B cell (primary cell): ENCODE results near the gene CRISPLD2. TPM values are rescaled to one million over a fixed set of nuclear protein-coding genes. Genes with fewer than 3 reads are reported as not detected.

ENCODE experiments used
- ATAC-seq: fragments of 200-7000 bp; cut with Tn5 transposase; one replicate; pipeline ENCODE4 v1.10.0; 2021; ENCODE audit warnings: low read depth, mild to moderate bottlenecking, moderate number of reproducible peaks, moderate library complexity
- CTCF ChIA-PET: fragments of 350-600 bp; sonication (Branson Sonifier 250); formaldehyde crosslinking; loops from one replicate; lab custom pipeline; 2021; ENCODE audit warnings: antibody characterized with exemption, inconsistent platforms; lab: Charles Lee
- POLR2A ChIA-PET: fragments of 350-600 bp; sonication (Branson Sonifier 250); formaldehyde crosslinking; loops from one replicate; lab custom pipeline; 2021; ENCODE audit warnings: antibody characterized with exemption; lab: Charles Lee
- DNase-seq: peaks from one replicate; pipeline ENCODE4 v3.0.0; 2013
- H2AFZ ChIP-seq: 2 replicates; pipeline ENCODE4 v1.6.1; 2012; ENCODE audit warnings: mild to moderate bottlenecking, low read depth, low read length; ENCODE audit not compliant: insufficient read depth, poor library complexity, severe bottlenecking
- H3K27ac ChIP-seq, 2 donors: 1 replicate in 1 of 2; 2 replicates in 1 of 2; pipeline ENCODE4 v1.5.1; 2012 to 2013; ENCODE audit warnings: low read length in 2 of 2, mild to moderate bottlenecking in 2 of 2, moderate library complexity in 1 of 2
- H3K27me3 ChIP-seq, 4 experiments: fragments of 200-600 bp in 1 of 4; sonication (generic) in 1 of 4; replicated peaks in 1 of 4; 1 replicate in 2 of 4; 2 replicates in 2 of 4; pipeline versions ENCODE4 v1.6.1 to v1.7.0; 2013 to 2016; ENCODE audit warnings: low read length in 3 of 4, mild to moderate bottlenecking in 2 of 4, mixed read lengths in 1 of 4, moderate library complexity in 1 of 4; ENCODE audit not compliant: insufficient read depth in 4 of 4, control insufficient read depth in 3 of 4; ENCODE audit errors: control extremely low read depth in 1 of 4
- H3K36me3 ChIP-seq, 2 experiments: replicated peaks in 1 of 2; 1 replicate in 1 of 2; 2 replicates in 1 of 2; pipeline versions ENCODE4 v1.6.1 to v1.7.1; 2013; ENCODE audit warnings: low read length in 1 of 2; ENCODE audit not compliant: insufficient read depth in 2 of 2, control insufficient read depth in 1 of 2; ENCODE audit errors: control extremely low read depth in 1 of 2, extremely low read depth in 1 of 2
- H3K4me1 ChIP-seq, 2 donors: fragments of 200-600 bp in 1 of 2; sonication (generic) in 1 of 2; 1 replicate in 1 of 2; 2 replicates in 1 of 2; pipeline versions ENCODE4 v1.5.1 to v1.6.1; 2013 to 2017; ENCODE audit warnings: low read length in 2 of 2; ENCODE audit not compliant: control insufficient read depth in 2 of 2, insufficient read depth in 2 of 2
- H3K4me2 ChIP-seq: replicated peaks from 2 replicates; pipeline ENCODE3; 2012; ENCODE audit warnings: mild to moderate bottlenecking, low read depth, low read length; ENCODE audit not compliant: poor library complexity, severe bottlenecking
- H3K4me3 ChIP-seq, 5 experiments: fragments of 200-600 bp in 1 of 5; sonication (generic) in 1 of 5; 1 replicate in 3 of 5; 2 replicates in 2 of 5; pipeline versions ENCODE4 v1.5.1 to v1.7.0; 2011 to 2016; ENCODE audit warnings: low read length in 4 of 5, mild to moderate bottlenecking in 4 of 5, low read depth in 2 of 5, control low read depth in 1 of 5, moderate library complexity in 1 of 5; ENCODE audit not compliant: insufficient read depth in 1 of 5; ENCODE audit errors: control extremely low read depth in 1 of 5, extremely low read depth in 1 of 5
- H3K79me2 ChIP-seq: fragments of 200-600 bp; sonication (generic); one replicate; pipeline ENCODE4 v1.6.0; 2016; ENCODE audit warnings: low read length; ENCODE audit not compliant: control insufficient read depth, insufficient read depth
- H3K9ac ChIP-seq: fragments of 200-600 bp; sonication (generic); 2 replicates; pipeline ENCODE4 v1.6.1; 2017; ENCODE audit warnings: mild to moderate bottlenecking, low read length, moderate library complexity
- H3K9me3 ChIP-seq, 3 donors: one replicate each; pipeline versions ENCODE4 v1.6.1 to v1.7.1; 2013; ENCODE audit warnings: low read length in 2 of 3; ENCODE audit not compliant: control insufficient read depth in 2 of 3, insufficient read depth in 1 of 3; ENCODE audit errors: control extremely low read depth in 1 of 3
- H4K20me1 ChIP-seq: 2 replicates; pipeline ENCODE4 v1.6.0; 2012; ENCODE audit warnings: mild to moderate bottlenecking, low read length; ENCODE audit not compliant: insufficient read depth, control insufficient read depth, poor library complexity, severe bottlenecking
- H3K27ac Mint-ChIP-seq: one replicate; pipeline ENCODE4 v1.8.0; 2021; ENCODE audit warnings: mixed read lengths
- H3K27me3 Mint-ChIP-seq: one replicate; pipeline ENCODE4 v1.8.0; 2021; ENCODE audit warnings: mixed read lengths
- H3K4me1 Mint-ChIP-seq: one replicate; pipeline ENCODE4 v1.8.0; 2021; ENCODE audit warnings: mixed read lengths
- H3K4me3 Mint-ChIP-seq: one replicate; pipeline ENCODE4 v1.8.0; 2021; ENCODE audit warnings: mixed read lengths
- H3K9me3 Mint-ChIP-seq: one replicate; pipeline ENCODE4 v1.8.0; 2022; ENCODE audit warnings: mixed read lengths; ENCODE audit not compliant: insufficient read depth
- EZH2 ChIP-seq: IDR thresholded peaks from 2 replicates; pipeline ENCODE4 v1.6.1; 2012; ENCODE audit warnings: borderline replicate concordance, low read depth, mild to moderate bottlenecking, moderate library complexity, low read length; ENCODE audit not compliant: insufficient read depth, poor library complexity, severe bottlenecking
- WGBS: methylation state at CpG from one replicate; pipeline ENCODE4 v1.1.5; 2013; ENCODE audit warnings: missing lambda C conversion rate; ENCODE audit not compliant: insufficient coverage; 5-methylcytosine and 5-hydroxymethylcytosine counted together
- intact Hi-C: fragments of 100-400 bp; cut with micrococcal nuclease; formaldehyde crosslinking; loops from one replicate; pipeline ENCODE4 v1.10.0; 2022
- polyA plus RNA-seq: library from polyadenylated mRNA; depleted of rRNA; stranded (reverse); fragments of >200 nt; gene quantifications from 2 replicates; pipeline ENCODE4 v1.2.3, GENCODE V29; 2012
- total RNA-seq, 2 donors: library from RNA; stranded (reverse); fragments of 120-200 nt in 1 of 2; gene quantifications; 1 replicate in 1 of 2; 2 replicates in 1 of 2; pipeline versions ENCODE4 v1.2.3 to v1.2.4, GENCODE V29; 2013 to 2022
- TF ChIP-seq, protein P1 (sequence below): fragments of 200-600 bp; IDR thresholded peaks from one replicate; pipeline ENCODE4 v1.8.0; 2022; ENCODE audit warnings: antibody characterized with exemption, mild to moderate bottlenecking

CRISPLD2 gene
- total and polyA plus RNA-seq, 2 donors (not counting 1 experiment from before 2014, with no cell fraction given), result 0.25 to 0.37 TPM

GRCh38 chr16:84919269-84919668 lies 99.5 kb downstream of the CRISPLD2 start:
- ATAC-seq, result no peak
- no peak overlapping the region for H2AFZ ChIP-seq
- no peaks in the 10 kb centered on the region for H3K4me1 ChIP-seq
- Mint-ChIP-seq H3K27ac (no peak overlapping the region), H3K27me3 (peaks cover 21% of the 10 kb centered on the region), H3K4me3 (no peak overlapping the region), H3K4me1 (no peaks in the 10 kb centered on the region), H3K9me3 (no peaks in the 10 kb centered on the region)
- H3K27me3 ChIP-seq, result no peaks in the 10 kb centered on the region
- H4K20me1 ChIP-seq, result no peaks in the 10 kb centered on the region
- CTCF ChIA-PET, result no interaction called here
- WGBS, result 94% methylated on average over 5 of the region's 7 CpGs
- no peak for DNase-seq
- H3K4me3 ChIP-seq, result no peak overlapping the region
- POLR2A ChIA-PET, result no interaction called here
- H3K9ac ChIP-seq, result no peak overlapping the region
- no peak for TF ChIP-seq EZH2
- TF ChIP-seq, protein P1, sequence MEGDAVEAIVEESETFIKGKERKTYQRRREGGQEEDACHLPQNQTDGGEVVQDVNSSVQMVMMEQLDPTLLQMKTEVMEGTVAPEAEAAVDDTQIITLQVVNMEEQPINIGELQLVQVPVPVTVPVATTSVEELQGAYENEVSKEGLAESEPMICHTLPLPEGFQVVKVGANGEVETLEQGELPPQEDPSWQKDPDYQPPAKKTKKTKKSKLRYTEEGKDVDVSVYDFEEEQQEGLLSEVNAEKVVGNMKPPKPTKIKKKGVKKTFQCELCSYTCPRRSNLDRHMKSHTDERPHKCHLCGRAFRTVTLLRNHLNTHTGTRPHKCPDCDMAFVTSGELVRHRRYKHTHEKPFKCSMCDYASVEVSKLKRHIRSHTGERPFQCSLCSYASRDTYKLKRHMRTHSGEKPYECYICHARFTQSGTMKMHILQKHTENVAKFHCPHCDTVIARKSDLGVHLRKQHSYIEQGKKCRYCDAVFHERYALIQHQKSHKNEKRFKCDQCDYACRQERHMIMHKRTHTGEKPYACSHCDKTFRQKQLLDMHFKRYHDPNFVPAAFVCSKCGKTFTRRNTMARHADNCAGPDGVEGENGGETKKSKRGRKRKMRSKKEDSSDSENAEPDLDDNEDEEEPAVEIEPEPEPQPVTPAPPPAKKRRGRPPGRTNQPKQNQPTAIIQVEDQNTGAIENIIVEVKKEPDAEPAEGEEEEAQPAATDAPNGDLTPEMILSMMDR, result no peak
- H3K79me2 ChIP-seq, result no peaks in the 10 kb centered on the region
- no peak overlapping the region for H3K4me2 ChIP-seq
- H3K27ac ChIP-seq, result no peak overlapping the region
- intact Hi-C loops, result no loop called here
- H3K36me3 ChIP-seq, result no peaks in the 10 kb centered on the region
- H3K9me3 ChIP-seq, result no peaks in the 10 kb centered on the region

DNA sequence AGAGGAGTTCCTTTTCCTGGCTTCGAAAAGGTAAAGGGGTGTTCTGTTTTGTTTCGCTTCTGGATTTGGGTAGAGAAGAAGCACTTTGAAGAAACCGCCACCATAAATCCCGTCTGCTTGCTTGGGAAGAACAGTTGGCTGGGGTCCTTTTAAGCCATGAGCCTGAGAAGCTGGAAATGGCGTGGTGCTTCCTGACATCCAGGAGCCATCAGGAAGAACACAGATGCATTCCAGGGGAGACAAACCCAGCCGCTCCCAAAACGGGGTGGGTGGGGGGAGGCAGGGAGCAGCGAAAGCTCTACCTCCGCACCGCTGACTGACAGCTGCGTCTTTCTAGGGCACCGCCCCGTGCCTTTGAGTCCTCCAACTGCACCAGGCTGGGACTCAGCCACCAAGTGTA lies 99.9 kb downstream of the CRISPLD2 start:
- Histone ChIP-seq H3K27me3 (no peaks in the 10 kb centered on the region), H3K36me3 (no peaks in the 10 kb centered on the region), H3K9ac (no peak overlapping the region), H3K4me2 (no peak overlapping the region), H4K20me1 (no peaks in the 10 kb centered on the region), H3K4me1 (no peaks in the 10 kb centered on the region), H2AFZ (no peak overlapping the region), H3K9me3 (no peaks in the 10 kb centered on the region), H3K4me3 (no peak overlapping the region), H3K79me2 (no peaks in the 10 kb centered on the region), H3K27ac (no peak overlapping the region)
- H3K27me3 Mint-ChIP-seq, result peaks cover 21% of the 10 kb centered on the region
- no peak overlapping the region for H3K4me3 Mint-ChIP-seq
- ChIA-PET CTCF (interaction anchor here (1.2 kb wide), 1 partner anchor 51 kb away, joined by 3 read pairs; no protein-coding TSS in a partner anchor), POLR2A (no interaction called here)
- 67% methylated on average over 13 of the region's 13 CpGs for WGBS
- H3K27ac Mint-ChIP-seq, result no peak overlapping the region
- intact Hi-C loops, result no loop called here
- no peaks in the 10 kb centered on the region for H3K9me3 Mint-ChIP-seq
- ATAC-seq (no peak), DNase-seq (no peak)
- TF ChIP-seq, protein P1, result no peak
- no peak for TF ChIP-seq EZH2
- H3K4me1 Mint-ChIP-seq, result no peaks in the 10 kb centered on the region
